HL-60/S4 treated with retinoic acid at 250 ng/mL for 4 days and 3 days (cell line): ENCODE measurements around the gene MVD.

ENCODE experiments used
- in situ Hi-C: fragments of 300-500 bp; cut with MboI; formaldehyde crosslinking; loops from 2 replicates; pipeline ENCODE4 v1.7.0; 2022; ENCODE audit warnings: low sequenced_read_pairs

Gene MVD

DNA sequence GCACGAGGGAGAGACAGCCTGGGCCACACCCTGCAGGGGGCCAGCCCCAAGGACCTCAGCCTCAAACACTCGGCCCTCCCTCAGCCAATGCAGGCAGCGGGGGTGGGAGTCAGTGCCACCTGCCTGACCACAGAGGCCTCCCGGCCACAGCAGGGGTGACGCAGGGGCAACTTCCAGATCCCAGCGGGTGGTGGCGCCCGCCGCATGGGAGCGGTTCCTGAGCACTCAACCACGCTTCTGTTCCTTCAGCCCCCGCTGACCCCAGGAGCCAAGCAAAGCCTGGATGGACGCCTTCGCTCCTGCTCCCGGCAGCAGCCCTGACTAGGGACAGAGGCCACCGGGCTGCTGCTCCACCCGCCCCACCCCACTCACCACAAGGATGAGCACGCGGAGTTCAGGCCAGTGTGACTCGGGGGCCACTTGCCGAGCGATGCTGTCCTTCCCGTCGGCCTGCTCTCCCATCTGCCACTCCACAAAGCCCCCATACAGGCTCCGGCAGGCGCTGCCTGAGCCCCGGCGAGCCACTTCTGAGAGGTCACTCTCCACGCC is 7.1 kb downstream of the MVD start:
- in situ Hi-C loops: no loop called here

GRCh38 chr16:88655053-88655732 is 7.7 kb downstream of the MVD start:
- in situ Hi-C loops: no loop called here

- in situ Hi-C loops: no loop called here
Measured at GRCh38 chr16:88654363-88655052, 8.4 kb downstream of the MVD start.

DNA sequence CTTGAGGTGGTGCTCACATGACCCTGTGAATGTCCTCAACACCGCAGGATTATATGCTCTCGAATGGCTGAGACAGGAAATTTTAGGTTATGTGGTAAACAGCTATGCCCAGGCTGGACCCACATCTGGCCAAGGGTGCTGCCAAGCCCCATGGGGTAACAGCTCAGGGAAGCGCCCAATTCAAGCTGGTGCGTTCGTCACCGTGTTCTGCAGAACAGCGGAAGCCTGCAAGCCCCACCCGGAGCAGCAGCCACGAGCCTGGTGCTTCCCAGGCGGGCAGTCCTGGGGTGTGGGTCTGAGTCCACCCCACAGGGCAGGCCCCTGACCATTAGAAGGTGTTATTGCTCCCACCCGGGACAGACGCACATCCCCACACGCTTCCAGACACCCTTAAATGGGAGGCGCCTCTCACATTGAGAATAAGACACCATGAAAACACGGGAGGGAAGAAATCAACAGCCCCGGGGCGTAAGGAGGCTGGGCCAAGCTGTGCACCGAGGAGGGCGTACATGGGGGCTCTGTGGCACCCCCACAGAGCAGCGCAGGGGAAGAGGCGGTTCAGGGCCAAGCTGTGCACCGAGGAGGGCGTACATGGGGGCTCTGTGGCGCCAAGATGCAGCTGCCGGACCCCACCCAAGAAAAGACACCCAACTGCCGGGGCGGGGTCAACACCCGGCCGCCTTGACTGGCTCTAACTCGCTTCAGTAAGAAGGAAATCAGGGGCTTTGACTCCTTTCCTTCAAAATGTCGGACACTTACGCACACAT is 9.1 kb downstream of the MVD start:
- in situ Hi-C loops: no loop called here

DNA sequence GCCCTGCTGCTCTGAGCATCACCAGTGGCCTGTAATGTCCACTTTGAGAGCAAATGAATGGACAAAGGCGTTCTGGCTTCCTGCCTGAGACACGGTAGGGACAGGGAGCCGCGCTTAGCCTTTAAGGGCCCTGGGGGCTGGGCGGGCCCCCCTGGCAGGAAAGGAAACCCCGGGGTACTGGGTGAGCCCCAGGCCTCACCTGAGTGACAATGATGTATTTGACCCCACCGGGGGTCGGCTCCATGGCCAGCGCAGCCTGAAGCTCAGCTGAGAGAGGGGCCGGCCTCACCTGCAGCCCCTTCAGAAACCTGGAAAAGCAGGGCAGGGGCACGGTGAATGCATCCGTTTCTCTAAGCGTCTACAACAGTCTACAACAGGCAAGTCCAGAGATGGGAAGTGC is 9.8 kb downstream of the MVD start:
- in situ Hi-C loops: no loop called here

DNA sequence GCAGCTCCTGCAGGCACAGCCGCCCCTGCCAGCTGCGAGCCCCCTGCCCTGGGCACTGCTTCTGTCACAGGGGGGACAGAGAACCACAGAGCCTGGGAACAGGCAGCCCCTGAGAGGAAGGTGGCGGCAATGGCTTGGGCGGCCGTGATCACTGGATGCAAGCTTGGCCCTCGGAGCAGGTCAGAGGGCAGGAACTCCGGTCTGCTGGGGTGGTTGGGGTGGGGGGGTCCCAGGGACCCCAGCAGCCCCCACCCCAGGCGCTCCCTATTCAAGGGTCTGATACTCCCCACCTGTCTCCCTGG is 10.2 kb downstream of the MVD start:
- in situ Hi-C loops: no loop called here

- in situ Hi-C loops: no loop called here
Measured at GRCh38 chr16:88651989-88652761, 10.7 kb downstream of the MVD start.

- in situ Hi-C loops: no loop called here
Measured at GRCh38 chr16:88651276-88651988, 11.5 kb downstream of the MVD start.

DNA sequence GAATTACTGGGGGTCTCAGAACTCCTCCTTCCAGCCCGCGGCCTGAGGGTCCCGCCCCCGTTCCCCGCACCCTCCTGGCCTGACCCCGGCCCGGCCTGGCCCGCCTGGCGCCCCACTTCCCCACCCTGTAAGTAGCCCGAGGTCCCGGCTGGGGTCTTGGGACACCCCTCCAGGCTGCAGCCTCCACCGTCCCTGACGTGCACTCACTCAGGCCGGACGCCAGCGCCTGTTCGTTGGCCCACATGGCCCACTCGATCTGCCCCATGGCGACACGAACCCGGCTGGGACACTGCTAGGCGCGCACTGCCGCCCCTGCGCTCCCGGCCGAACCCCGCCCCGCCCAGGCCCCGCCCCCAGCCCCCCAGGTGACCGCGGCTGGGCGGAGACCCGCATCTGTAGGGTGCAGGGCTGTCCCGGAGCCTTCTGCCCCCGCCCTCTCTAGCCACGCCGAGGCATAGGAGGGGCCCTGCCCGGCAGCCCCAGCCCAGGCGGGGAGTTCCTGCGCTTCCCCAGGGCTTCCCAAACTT is 12.1 kb downstream of the MVD start, which contains the start of gene CYBA:
CYBA (minus strand) TSS at position 305 of the 527 bp plus-strand sequence; CDS start at position 265, 40 bp downstream.
- in situ Hi-C loops: no loop called here

DNA sequence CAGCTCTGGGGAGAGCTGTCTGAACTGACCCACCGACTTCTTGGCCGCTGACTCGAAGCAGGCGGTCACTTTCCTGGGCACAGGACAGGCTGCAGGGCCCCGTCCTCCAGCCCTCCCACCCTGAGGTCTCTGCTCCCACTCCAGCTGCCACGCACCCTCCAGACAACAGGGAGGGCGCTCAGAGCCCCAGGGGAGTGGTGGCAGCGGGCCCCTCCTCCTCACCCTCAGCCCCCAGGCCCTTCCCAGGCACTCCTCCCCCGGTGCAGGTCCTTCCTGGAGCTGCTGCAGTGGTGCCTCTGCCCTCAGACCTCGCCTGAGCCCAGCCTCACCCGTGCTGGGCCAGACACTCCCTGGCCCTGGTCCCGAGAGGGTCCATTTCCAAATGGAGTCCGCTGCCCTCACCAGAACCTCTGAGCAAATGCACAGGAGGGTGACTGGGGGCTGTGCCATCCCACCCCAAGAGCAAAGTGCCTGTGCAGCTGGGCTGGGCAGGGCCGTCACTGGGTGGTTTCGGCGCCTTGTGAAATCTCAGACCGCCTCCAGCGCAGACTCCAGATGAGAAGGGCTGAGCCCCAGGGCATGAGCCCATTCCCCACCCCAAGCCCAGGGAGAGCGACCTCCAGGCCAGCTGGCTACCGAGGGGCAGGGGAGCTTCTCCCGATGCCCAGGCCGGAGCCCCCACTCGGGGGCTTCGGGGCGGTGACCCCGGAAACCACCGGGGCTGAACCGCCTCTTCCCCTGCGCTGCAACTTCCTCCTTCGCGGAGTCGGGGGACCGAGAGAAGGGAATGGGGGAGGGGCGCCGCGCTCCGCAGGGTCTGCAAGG is 12.8 kb downstream of the MVD start:
- in situ Hi-C loops: no loop called here

DNA sequence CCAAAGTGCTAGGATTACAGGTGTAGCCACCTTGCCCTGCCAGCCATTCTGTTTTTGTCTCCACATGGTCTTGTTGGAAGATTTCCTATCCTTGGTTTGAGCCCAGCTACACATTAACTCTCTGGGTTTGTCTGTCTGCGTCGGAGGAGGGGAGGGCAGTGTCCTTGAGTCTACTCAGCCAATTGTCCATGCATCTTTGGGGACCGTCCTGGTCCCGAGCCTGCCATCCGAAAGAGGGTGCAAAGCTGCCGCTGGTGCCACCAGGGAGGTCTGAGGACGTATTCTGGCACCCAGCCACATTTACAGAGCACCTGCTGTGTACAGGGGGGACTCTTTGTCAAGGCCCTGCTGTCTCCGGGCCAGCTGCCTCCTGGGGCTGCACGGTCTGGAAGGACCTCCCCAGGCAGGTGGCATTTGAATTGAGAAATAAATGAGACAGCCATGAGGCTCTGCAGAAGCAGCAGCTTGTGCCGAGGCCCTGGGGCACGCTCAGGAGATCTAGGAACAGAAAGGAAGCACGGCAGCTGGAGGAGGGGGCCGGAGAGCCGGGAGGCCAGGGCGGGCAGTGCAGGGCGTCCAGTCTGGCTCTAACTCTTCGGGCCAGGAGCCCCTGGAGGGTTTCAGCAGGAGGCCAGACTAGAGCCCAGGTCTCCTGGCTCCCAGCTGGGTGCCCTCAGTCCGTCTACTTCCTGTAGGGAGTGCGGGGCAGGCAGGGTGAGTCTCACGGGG is 13.5 kb downstream of the MVD start:
- in situ Hi-C loops: no loop called here

DNA sequence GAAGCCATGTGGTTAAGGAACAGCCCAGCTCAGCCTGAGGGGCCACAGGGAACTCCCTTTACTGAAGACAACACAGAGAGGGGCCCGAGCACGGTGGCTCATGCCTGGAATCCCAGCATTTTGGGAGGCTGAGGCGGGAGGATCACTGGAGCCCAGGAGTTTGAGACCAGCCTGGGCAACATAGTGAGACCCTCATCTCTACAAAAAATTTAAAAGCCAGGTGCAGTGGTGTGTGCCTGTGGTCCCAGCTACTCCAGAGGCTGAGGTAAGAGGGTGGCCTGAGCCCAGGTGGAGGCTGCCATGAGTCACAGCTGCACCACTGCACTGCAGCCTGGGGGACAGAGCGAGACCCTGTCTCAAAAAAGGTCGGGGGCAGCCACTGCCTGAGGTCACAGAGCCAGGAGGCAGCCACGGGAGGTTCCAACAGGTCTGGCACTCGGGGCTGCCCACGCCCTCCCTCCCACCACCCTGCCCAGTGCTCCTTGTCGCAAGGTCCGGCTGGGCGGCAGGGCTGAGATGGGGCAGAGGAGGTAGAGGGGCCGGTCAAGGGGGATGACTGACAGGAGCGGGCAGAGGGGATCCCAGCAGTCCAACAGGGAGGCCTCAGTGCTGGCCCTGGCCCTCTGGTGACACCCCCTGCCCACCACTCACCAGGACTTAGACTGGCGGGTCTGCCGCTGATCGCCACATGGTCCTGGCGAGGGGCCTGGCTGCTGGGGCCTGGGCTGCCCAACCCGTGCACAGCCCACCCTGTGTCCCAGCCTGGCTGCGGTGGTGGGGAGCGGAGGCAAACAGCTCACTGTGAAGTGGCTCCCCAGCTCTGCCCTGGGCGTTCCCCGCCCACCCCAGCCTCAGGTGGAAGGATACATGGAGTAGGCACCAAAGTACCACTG is 15.5 kb downstream of the MVD start:
- in situ Hi-C loops: no loop called here

- in situ Hi-C loops: no loop called here
Measured at GRCh38 chr16:88646345-88647034, 16.4 kb downstream of the MVD start.

- in situ Hi-C loops: no loop called here
Measured at GRCh38 chr16:88645941-88646340, 16.9 kb downstream of the MVD start.

DNA sequence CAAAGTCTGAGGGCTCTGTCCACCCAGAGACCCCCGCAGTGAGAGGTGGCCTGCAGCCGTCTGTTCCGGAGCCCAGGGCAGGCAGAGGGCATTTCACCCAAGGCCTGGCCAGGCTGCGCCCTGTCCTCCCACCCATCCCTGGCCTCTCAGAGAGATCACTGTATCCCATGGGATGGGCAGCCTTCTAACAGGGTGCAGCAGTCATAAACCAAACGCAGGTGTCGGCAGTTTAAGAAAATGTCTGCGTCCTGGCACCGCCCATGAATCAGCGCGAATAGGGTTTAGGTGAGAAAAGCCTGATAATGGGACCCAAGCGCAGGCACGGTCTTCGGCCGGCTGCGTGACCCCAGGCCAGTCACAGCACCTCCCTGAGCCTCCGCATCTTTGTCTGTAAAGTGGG is 17.4 kb downstream of the MVD start:
- in situ Hi-C loops: no loop called here

- in situ Hi-C loops: no loop called here
Measured at GRCh38 chr16:88643644-88643932, 19.3 kb downstream of the MVD start.
